ENCODE data around the gene ZNF148. TPM values are rescaled to one million over a fixed set of nuclear protein-coding genes. Genes with fewer than 3 reads are reported as not detected.

Gene ZNF148
- total and polyA plus RNA-seq, 2 of the 4 experiments (the other 2 are of a cell fraction) = 9.4 to 65.2 TPM

DNA sequence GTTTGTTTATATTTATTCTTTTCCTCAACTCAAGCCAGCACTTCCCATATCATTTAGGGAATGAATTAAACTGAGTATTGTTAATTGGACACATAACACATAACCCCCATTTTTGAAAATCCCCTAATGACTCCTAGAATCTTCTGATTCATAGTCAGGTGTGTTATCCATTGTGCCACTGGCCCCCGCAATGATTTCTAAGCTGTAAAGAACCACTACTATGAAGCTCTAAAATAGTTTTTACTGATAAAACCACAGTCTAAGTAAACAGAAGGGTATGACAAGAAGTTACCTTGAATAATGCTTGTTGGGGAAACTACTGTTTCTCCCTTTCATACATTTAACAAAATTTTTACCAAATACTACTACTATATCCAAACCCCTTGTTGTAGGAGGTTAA, 140.3 kb downstream of the ZNF148 start:
- Histone ChIP-seq H3K27me3 (ENCODE audit: control insufficient read depth, insufficient read depth, low read length) (no peaks in the 10 kb centered on the region), H2BK15ac (ENCODE audit: low read depth, low read length) (no peak overlapping the region), H3K4me2 (ENCODE audit: low read depth, low read length) (no peak overlapping the region), H3K56ac (ENCODE audit: extremely low read depth, insufficient read depth, low read length) (no peak overlapping the region), H3K9me1 (ENCODE audit: insufficient read depth, low read length) (peaks cover 11% of the 10 kb centered on the region; the same call in 1 of the 2 replicates), H3K27ac (ENCODE audit: insufficient read depth, low read length) (no peak overlapping the region), H2BK5ac (ENCODE audit: low read depth, low read length, poor library complexity, severe bottlenecking) (no peak overlapping the region), H2BK20ac (ENCODE audit: low read depth, low read length) (no peak overlapping the region), H3K4me3 (ENCODE audit: insufficient read depth, low read depth, low read length) (no peak overlapping the region), H4K20me1 (ENCODE audit: insufficient read depth, low read length) (peaks cover 6% of the 10 kb centered on the region; the same call in 1 of the 2 replicates), H4K5ac (ENCODE audit: low read depth, low read length) (no peak overlapping the region), H2AK5ac (ENCODE audit: low read depth, low read length) (no peak overlapping the region), H3K23ac (ENCODE audit: low read depth, low read length) (no peak overlapping the region), H3K4me1 (ENCODE audit: control insufficient read depth, insufficient read depth, low read length) (peaks cover 7% of the 10 kb centered on the region), H2BK120ac (ENCODE audit: low read depth, low read length) (no peak overlapping the region), H3K14ac (replicated peaks; ENCODE audit: low read depth, low read length) (no peak overlapping the region), H2AFZ (replicated peaks; ENCODE audit: low read length, poor library complexity) (no peak overlapping the region), H3K4ac (ENCODE audit: low read depth, low read length) (no peak overlapping the region), H3K79me1 (ENCODE audit: low read depth in 1 of 2, low read length in 2 of 2) (peaks cover 23 to 30% of the 10 kb centered on the region in 2 experiments), H3K36me3 (ENCODE audit: control insufficient read depth, insufficient read depth, low read length) (peaks cover 9% of the 10 kb centered on the region), H4K91ac (ENCODE audit: insufficient read depth, low read depth, low read length) (no peak overlapping the region), H3K9me3 (ENCODE audit: control insufficient read depth, insufficient read depth, low read length) (no peaks in the 10 kb centered on the region), H3K9ac (ENCODE audit: low read depth, low read length) (no peak overlapping the region), H4K8ac (ENCODE audit: low read depth in 2 of 2, low read length in 2 of 2) (no peak overlapping the region), H2AK9ac (replicated peaks; ENCODE audit: low read depth, low read length, poor library complexity) (no peak overlapping the region), H3K18ac (ENCODE audit: low read depth, low read length) (no peak overlapping the region)
- ChIA-PET POLR2A (ENCODE audit: unreplicated experiment) (no interaction called here), CTCF (no interaction called here)
- BruUV-seq (replicated peaks) = no TSS peak
- in situ Hi-C loops (cut with MboI; ENCODE audit: low sequenced_read_pairs) = no loop called here
- DNase-seq (no peak), ATAC-seq (ENCODE audit: low read depth) (no peak)
- TF ChIP-seq FOS (IDR thresholded peaks at IDR 0.05; ENCODE audit: low read depth, low read length) = no peak
- TF ChIP-seq MXI1 (IDR thresholded peaks at IDR 0.05; ENCODE audit: borderline replicate concordance, low read depth, low read length) = no peak
- no peak for TF ChIP-seq BHLHE40 (IDR thresholded peaks at IDR 0.05; ENCODE audit: low read depth, low read length)
- no peak for TF ChIP-seq MAZ (IDR thresholded peaks at IDR 0.05; ENCODE audit: borderline replicate concordance, low read depth, low read length)
- TF ChIP-seq, protein P1, sequence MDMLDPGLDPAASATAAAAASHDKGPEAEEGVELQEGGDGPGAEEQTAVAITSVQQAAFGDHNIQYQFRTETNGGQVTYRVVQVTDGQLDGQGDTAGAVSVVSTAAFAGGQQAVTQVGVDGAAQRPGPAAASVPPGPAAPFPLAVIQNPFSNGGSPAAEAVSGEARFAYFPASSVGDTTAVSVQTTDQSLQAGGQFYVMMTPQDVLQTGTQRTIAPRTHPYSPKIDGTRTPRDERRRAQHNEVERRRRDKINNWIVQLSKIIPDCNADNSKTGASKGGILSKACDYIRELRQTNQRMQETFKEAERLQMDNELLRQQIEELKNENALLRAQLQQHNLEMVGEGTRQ (IDR thresholded peaks at IDR 0.05; ENCODE audit: low read depth, low read length) = no peak
- TF ChIP-seq RCOR1 (IDR thresholded peaks at IDR 0.05; ENCODE audit: insufficient replicate concordance, low read length) = no peak
- TF ChIP-seq, protein P2, sequence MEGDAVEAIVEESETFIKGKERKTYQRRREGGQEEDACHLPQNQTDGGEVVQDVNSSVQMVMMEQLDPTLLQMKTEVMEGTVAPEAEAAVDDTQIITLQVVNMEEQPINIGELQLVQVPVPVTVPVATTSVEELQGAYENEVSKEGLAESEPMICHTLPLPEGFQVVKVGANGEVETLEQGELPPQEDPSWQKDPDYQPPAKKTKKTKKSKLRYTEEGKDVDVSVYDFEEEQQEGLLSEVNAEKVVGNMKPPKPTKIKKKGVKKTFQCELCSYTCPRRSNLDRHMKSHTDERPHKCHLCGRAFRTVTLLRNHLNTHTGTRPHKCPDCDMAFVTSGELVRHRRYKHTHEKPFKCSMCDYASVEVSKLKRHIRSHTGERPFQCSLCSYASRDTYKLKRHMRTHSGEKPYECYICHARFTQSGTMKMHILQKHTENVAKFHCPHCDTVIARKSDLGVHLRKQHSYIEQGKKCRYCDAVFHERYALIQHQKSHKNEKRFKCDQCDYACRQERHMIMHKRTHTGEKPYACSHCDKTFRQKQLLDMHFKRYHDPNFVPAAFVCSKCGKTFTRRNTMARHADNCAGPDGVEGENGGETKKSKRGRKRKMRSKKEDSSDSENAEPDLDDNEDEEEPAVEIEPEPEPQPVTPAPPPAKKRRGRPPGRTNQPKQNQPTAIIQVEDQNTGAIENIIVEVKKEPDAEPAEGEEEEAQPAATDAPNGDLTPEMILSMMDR (conservative IDR thresholded peaks at IDR 0.05; ENCODE audit: low read depth, low read length) = no peak
- TF ChIP-seq SMC3 (IDR thresholded peaks at IDR 0.05; ENCODE audit: low read depth, low read length) = no peak
- TF ChIP-seq CHD1 (IDR thresholded peaks at IDR 0.05; ENCODE audit: low read depth, low read length) = no peak
- no peak for TF ChIP-seq RFX5 (IDR thresholded peaks at IDR 0.05; ENCODE audit: low read depth, low read length)
- no peak for TF ChIP-seq CEBPB (IDR thresholded peaks at IDR 0.05; ENCODE audit: low read depth, low read length)
- no peak for TF ChIP-seq NFE2L2 (IDR thresholded peaks at IDR 0.05; ENCODE audit: low read depth, low read length)
- no peak for TF ChIP-seq RAD21 (IDR thresholded peaks at IDR 0.05; ENCODE audit: low read length)
- TF ChIP-seq MAFK (IDR thresholded peaks at IDR 0.05; ENCODE audit: low read depth, low read length) = no peak
- TF ChIP-seq, protein P3, sequence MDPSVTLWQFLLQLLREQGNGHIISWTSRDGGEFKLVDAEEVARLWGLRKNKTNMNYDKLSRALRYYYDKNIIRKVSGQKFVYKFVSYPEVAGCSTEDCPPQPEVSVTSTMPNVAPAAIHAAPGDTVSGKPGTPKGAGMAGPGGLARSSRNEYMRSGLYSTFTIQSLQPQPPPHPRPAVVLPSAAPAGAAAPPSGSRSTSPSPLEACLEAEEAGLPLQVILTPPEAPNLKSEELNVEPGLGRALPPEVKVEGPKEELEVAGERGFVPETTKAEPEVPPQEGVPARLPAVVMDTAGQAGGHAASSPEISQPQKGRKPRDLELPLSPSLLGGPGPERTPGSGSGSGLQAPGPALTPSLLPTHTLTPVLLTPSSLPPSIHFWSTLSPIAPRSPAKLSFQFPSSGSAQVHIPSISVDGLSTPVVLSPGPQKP (IDR thresholded peaks at IDR 0.05; ENCODE audit: borderline replicate concordance, low read depth, low read length) = no peak
- no peak for TF ChIP-seq POLR2A (IDR thresholded peaks at IDR 0.05; ENCODE audit: low read depth, low read length)
- intact Hi-C loops (cut with micrococcal nuclease) = loop anchor here (10.0 kb wide), 1 partner anchor 200 kb away; no protein-coding TSS in a partner anchor
- WGBS, 2 experiments (ENCODE audit: extremely low coverage in 2 of 2, insufficient read length in 1 of 2) = no CpG with 5 or more reads among the region's 1 CpG
- dilution Hi-C loops (cut with HindIII; ENCODE audit: low sequenced_read_pairs, unreplicated experiment) = no loop called here

Data from IMR-90 (cell line).